GM19452 (cell line): ENCODE data around the gene GBP4.
"Not testable (repeated sequence)": the region's sequence is repeated elsewhere in the genome, so short reads cannot be mapped to it uniquely, and the experiment has no call there.

ENCODE experiments used
- ATAC-seq: cut with Tn5 transposase; IDR thresholded peaks from one replicate; pipeline ENCODE4 v1.9.1; 2021; ENCODE audit not compliant: unreplicated experiment

GBP4 gene, protein sequence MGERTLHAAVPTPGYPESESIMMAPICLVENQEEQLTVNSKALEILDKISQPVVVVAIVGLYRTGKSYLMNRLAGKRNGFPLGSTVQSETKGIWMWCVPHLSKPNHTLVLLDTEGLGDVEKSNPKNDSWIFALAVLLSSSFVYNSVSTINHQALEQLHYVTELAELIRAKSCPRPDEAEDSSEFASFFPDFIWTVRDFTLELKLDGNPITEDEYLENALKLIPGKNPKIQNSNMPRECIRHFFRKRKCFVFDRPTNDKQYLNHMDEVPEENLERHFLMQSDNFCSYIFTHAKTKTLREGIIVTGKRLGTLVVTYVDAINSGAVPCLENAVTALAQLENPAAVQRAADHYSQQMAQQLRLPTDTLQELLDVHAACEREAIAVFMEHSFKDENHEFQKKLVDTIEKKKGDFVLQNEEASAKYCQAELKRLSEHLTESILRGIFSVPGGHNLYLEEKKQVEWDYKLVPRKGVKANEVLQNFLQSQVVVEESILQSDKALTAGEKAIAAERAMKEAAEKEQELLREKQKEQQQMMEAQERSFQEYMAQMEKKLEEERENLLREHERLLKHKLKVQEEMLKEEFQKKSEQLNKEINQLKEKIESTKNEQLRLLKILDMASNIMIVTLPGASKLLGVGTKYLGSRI

DNA sequence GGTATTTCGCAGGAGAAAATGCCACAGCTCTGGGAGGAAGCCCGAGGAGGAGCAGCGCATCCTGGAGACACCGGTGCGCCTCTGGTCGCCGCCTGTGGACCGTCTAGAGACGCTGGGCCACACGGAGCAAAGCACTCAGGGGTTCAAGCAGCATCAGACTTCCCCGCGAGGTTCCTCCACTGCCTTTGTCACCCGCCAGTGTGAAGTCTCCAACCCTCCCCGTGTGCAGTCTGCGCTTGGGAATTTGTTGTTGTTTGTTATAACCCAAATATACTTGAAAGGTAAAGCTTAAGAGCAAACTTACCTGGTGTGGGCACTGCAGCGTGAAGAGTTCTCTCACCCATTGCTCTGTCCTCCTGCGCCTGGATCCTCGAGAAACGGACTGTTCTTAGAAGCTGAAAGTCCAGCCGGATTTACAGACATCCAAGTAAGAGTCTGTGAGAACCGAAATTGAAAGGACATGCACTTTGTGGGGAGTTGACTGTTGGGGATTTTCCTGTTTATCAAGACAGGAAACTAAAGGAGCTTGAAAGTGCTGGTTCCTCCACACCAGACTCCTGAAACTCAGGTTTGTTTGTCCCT lies at the start of gene GBP4:
Gene GBP4, minus strand, starts transcription at position 452 of the 582 bp plus-strand sequence. Its CDS starts 108 bp downstream, at position 344.
- peak; percentile 46 for ATAC-seq

DNA sequence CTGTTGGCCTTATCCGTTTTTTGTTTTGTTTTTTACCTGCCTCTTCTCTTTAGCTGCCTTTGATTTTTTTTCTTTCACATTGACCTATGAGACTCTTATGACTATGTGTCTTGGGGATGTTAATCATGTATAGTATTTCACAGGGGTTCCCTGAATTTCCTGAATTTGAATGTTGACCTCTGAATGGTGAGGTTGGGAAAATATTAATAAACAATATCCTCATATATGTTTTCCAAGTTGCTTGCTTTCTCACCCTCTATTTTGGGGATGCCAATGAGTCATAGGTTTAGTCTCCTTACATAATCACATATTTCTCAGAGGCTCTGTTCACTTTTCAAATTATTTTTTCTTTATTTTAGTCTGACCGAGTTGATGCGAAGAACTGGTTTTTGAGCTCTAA lies 44.3 kb upstream of the GBP4 start:
- no peak for ATAC-seq

DNA sequence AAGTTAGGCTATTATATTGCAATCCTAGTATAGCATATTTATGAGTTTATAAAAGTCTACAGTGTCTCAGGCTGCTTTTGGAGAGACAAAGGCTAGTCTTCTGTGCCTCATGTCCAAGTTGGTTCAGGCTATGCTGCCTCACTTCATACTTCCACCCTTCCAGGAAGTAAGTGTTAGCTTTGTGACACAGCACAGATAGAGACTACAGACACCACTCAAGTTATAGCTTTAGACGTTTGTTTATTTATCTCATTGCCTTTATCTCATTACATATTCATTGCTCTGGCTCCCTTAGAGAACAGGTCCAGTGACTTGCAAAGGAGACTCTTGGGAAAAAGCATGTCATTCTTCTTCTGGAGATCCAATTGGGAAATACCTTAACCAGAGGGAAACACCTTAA lies 22.6 kb upstream of the GBP4 start:
- ATAC-seq = no peak

DNA sequence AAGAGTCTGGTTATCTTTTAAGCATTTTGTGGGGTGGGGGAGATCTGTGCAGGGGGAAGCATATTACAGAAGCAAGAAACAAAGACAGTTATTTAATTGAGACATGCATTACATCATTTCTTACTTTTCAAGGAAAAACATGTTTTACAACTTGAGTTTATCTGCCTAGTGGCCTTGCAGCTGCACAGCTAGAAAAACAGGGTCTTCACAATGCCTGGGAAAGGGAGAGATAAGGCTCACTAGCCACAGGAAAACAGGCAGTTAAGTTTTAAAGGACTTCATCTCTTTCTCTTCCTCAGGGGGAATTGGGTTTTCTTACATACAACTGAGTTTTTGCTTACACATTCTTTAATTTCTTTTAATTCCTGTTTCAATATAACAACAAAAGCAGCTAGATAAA lies 21.1 kb upstream of the GBP4 start:
- not testable (repeated sequence) for ATAC-seq

DNA sequence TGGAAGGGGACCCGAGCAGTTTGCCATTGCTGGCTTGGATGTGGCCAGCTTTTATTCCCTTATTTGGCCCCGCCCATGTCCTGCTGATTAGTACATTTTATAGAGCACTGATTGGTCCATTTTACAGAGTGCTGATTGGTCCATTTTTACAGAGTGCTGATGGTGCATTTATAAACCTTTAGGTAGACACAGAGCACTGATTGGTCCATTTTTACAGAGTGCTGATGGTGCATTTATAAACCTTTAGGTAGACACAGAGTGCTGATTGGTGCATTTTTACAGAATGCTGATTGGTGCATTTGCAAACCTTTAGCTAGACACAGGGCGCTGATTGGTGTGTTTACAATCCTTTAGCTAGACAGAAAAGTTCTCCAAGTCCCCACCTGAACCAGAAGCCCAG lies 20.2 kb upstream of the GBP4 start:
- not testable (repeated sequence) for ATAC-seq

DNA sequence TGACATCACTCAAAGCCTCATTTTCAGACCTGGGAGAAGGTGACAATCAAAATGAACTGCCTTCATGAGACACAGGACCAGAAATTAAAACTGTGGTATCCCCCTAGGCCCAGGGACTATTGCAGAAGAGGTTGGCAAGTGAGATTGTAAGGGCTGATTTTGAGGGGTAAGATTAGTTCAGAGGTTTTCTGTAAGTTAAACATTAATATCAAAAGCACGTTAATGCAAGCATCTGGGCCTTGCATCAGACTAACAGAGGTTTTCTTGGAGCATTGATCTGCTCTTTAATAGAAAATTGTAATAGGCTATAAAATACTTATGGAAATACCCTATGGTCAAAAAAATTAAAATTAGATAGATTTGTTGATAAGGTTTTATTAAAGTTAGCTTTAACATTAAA lies 14.6 kb upstream of the GBP4 start:
- ATAC-seq = no peak

DNA sequence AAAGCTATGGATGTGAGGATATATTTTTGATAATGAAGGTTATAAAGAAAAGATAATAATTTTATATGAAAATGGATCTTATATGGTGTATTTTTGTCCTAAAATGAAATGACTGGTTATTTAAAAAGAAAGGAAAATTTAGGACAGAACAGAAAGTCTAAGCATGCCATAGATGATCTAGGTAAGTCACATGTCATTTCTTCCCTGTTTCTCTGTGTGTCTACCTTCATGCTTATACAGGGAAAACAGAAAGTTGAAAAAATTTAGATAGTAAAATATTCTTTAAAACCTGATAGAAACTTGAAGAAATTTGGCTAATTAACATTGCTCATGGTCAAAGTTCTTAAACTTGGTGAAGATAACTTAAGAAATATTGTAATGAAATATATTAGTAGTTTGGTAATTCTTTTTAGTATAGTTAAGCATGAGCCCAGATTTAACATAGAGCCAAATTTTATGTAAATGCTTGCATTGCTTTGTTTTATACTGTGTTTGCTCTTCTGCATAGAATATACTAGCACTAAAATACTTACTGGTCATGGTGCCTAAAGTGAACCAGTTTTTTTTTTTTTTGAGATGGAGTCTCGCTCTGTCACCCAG lies 12.4 kb upstream of the GBP4 start:
- no peak for ATAC-seq

DNA sequence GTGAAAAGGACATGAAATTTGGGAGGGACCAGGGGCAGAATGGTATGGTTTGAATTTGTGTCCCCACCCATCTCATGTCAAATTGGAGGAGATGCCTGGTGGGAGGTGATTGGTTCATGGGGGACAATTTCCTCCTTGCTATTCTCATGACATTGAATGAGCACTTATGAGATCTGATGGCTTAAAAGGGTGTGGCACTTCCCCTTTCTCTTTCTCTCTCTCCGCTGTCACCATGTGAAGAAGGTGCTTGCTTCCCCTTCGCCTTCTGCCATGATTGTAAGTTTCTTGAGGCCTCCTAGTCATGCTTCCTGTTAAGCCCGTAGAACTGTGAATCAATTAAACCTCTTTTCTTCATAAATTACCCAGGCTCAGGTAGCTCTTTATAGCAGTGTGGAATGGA lies 7.6 kb upstream of the GBP4 start:
- no peak for ATAC-seq

DNA sequence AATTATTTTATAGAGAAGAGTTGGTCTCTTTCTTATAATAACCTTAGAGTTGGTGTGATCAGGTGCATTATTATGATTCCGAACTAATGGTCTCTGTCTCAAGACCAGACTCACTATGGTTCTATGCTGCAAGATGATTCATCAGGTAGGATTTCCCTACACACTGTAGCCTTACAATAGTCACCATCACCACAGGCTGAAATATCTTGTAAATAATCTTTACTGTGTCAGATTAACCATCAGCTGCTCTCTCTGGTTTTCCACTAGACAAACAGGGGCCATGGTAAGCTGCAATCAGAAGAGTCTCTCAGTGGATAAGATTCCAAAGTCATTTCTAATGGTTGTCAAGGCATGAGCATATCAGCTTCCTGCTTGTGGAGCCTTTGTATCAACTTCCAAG lies 4.4 kb upstream of the GBP4 start:
- ATAC-seq = no peak

DNA sequence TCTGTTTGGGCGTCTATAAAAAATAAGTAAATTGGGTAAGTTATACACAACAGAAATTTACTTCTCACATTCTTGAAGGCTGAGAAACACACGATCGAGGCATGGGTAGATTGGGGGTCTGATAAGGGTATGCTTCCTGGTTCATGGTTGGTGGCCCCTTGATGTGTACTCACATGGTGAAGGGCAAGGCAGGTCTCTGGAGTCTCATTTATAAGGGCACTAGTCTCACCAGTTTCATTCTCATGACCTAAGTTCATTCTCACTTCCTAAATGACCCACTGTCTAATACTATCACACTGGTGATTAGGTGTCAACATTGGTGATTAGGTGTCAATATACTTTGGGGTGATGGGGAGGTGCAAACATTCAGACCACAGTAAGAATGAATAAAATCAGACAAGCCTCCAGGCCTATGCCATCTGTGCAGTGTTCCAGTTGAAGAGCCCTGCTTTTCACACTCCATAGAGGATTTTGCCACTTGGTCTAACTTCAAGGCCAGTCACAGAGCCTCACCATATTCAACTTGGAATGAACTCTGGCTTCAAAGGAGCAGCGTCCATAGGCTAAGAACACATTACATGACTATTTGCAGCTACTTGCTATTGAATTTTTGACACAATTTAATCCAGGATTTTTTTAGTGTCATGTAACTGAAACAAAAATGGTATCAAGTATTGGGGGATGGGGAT lies 2.5 kb upstream of the GBP4 start:
- ATAC-seq = peak; percentile 78

DNA sequence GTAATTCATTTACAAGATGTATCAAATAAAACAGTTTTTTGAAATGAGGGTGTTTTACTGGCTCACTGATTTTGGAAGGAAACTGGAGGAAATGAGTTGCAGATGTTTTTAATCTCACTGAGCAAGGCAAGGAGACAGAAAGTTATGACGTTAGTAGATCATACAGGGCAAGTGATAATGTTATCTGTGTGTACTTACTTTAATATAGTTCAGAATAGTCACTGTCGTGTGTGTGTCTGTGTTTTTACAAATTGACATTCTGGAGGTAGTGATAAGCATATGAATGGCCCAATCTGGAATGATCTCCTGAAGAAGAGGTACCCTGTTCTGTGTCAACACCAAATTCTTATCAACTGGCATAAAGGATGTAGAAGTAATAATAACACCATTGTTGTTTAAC lies 1.9 kb upstream of the GBP4 start:
- ATAC-seq = no peak

DNA sequence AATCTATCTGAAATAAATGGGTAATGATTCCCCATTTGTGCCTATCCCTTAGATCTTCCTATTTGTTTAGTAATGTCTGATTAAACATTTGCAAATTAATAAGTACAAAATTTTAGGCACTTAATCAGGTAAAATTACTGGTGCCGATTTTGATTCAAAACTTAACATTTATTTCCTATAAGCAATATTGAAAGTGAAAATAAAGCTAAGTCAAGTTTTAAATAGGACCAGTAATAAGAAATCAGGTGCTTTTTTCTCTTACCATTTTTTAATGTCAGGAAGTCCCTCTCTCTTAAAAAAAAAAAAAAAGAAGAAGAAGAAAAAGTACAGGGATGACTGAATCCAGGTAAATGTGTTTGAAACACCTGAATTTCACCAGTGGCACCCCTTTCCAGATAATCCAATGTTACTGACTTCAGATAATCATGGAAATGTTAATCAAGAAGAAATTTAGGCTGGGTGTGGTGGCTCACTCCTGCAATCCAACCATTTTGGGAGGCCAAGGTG lies 836 bp upstream of the GBP4 start:
- no peak for ATAC-seq

DNA sequence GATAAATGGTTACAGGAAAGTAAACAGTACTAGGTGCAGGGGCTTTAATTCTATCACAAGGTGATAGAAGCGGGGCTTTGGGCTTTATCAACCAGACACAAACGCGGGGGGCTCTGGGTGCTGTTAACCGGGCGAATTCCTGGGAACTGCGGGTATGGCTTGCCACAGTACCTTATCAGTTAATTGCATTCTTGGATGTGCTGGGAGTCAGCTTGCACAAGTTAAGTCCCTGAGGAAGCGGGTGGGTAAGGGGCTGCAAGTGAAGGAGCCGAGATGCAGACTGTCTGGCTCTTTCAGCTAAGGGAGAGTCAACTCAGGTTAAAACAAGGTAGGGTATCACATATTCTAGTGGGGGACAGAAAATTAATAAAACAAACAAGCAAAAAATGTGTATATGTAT lies 661 bp downstream of the GBP4 start:
- no peak for ATAC-seq

DNA sequence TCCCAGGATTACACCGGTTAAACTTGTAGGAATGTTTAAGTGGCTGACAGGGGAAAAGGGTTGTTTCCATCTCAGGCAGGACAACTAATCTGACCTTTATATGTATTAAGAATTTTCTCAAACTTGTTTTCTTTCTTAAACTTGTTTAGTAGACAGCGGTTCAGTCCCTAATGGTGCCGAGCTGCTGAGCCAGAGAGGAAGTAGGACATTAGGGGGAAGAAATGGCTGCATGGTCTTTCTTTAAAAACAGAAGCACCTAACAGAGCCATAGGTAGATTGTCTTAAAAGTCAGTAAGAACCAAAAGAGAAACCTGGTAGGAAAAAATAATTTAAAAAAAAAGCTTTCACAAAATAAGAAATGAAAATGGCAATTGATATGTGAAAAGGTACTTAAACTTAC lies 3.3 kb downstream of the GBP4 start:
- no peak for ATAC-seq

DNA sequence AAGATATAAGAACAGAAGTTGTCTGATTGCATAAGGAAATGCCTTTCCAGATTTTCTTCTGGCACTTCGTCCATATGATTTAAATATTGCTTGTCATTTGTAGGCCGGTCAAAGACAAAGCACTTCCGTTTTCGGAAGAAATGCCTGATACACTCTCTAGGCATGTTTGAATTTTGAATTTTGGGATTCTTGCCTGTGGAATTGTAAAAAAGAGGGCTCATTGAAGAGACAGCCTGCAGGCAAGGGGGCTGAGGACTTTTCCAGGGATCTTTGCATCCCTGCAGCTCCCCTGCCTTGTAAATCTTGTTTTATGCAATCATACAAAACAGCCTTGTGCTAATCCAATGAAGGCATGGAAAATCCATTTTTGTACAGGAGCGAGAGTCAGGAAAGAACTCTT lies 7.4 kb downstream of the GBP4 start:
- ATAC-seq = no peak

DNA sequence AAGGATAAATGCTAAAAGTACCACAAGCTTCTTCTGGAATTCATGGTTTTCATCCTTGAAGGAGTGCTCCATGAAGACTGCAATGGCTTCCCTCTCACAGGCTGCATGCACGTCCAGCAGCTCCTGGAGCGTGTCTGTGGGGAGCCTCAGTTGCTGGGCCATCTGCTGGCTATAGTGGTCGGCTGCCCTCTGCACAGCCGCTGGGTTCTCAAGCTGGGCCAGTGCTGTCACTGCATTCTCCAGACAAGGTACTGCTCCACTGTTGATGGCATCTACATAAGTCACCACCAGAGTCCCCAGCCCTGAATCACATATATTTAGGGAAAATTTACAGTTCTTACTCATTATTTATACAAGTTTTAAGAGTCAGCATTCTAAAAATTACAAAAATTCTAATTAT lies 8.7 kb downstream of the GBP4 start:
- no peak for ATAC-seq

DNA sequence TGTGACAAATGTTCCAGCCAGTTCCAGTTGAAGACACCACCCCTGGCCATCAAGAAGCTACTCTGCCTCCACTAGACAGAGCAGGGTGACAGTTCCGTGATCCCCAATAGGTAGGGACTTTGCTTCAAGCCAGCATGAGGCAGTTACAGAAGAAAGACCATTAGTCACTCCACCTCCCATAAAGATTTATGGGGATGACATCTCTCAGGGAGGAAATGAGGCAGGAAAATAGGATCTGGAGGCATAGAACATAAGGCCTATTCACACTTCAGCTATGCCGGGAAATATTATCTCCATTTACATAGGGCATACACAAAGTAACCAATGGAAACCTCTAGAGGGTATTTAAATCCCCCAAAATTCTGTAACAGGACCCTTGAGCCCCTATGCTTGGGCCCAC lies 19.4 kb downstream of the GBP4 start:
- ATAC-seq = no peak

DNA sequence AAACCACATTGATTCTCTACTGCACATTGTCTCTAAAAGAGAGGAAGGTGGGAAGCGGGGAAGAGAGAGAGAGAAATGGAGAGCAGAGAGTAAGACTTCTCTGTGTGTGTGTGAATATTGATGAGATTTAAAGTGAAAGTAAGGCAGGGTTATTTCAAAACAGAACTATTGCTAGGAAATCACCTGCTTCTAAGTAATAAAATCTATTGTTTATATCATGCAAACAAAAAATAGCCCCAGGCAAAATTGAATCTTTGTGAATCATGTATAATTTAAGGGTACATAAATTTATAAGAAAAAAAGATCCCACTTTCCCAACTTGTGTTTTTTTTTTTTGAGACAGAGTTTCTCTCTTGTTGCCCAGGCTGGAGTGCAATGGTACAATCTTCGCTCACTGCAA lies 21.8 kb downstream of the GBP4 start:
- no peak for ATAC-seq

DNA sequence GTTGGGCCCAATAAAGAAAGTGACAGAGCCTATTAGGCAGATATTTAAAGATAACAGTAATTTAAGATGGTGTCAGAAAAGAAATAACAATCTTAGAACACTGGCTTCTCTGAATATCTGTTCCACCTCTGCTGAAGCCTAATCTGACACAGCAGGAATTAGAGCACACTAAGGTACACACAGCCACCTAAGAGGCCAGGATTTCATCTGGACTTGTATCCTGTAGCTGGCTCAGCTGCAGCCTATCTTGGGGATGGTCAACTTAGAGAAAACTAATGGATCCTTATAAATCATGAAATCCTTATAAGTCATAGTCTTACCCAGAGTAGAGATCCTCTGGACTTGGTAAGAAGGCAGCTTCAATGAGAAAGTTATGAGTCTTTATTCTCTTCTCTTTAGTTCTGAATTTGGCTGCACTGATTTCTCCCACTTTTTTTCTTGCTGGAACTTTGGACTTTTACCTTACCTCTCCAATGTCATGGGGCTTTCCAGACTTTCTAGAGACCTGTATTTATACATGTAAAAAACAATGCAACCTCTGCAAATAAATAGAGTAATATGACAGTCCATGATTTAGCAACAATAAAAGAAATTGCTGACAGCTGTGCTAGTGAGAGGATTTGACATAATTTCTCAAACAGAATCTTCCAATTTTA lies 23.0 kb downstream of the GBP4 start, which contains the start of gene GBP7:
Gene GBP7, minus strand, starts transcription at position 403 of the 656 bp plus-strand sequence. CDS start 4,068 bp downstream, outside the sequence.
- no peak for ATAC-seq

DNA sequence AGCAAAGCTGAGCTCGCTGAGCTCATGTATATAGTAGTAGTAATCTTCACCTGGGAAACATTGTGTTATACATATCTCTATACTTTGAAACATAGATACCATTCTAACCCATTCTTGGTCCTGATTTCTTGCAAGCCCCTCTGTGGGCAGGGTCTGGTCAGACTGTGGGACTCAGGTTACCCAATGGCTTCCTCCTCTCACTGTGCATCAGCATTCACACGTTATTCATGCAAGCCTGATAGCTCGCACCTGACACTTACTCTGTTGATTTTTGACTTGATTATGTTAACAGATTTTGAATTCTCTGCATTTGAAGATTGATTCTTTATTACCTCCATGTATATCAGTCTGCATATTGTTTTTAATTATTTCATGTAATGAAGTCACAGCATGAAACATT lies 24.3 kb downstream of the GBP4 start:
- ATAC-seq = no peak
